HepG2 (cell line): ENCODE measurements around the gene DAAM1. TPM values are rescaled to one million over a fixed set of nuclear protein-coding genes. Genes with fewer than 3 reads are reported as not detected.

Source experiments
- CENPBD1 ChIP-seq: sonication (generic); formaldehyde crosslinking; IDR thresholded peaks from 2 replicates; pipeline ENCODE4 v1.8.0; 2022; ENCODE audit warnings: missing genetic modification reagents, low read depth, mild to moderate bottlenecking, borderline replicate concordance
- SKIL ChIP-seq: sonication (generic); formaldehyde crosslinking; IDR thresholded peaks from 2 replicates; pipeline ENCODE4 v1.8.0; 2022; ENCODE audit warnings: missing genetic modification reagents, mild to moderate bottlenecking, moderate library complexity, borderline replicate concordance
- ZNF605 ChIP-seq: sonication (generic); formaldehyde crosslinking; IDR thresholded peaks from 2 replicates; pipeline ENCODE4 v1.8.0; 2022; ENCODE audit warnings: mild to moderate bottlenecking, missing genetic modification reagents
- polyA plus RNA-seq, 8 experiments: library from polyadenylated mRNA; depleted of rRNA in 3 of 8; stranded (reverse) in 7 of 8; unstranded in 1 of 8; fragments of >200 nt; fragmentation: Illumina TruSeq in 4 of 8; extraction: Trizol in 4 of 8; gene quantifications; 2 replicates each; pipeline versions ENCODE4 v1.2.1 to v1.2.3, GENCODE V29; 2011 to 2016; ENCODE audit warnings: low read depth in 4 of 8, missing spikeins in 1 of 8, mixed read lengths in 1 of 8; ENCODE audit not compliant: insufficient read depth in 1 of 8
- total RNA-seq, 5 experiments: library from RNA; depleted of rRNA; stranded (reverse); fragments of >200 nt; fragmentation: Illumina TruSeq; extraction: Trizol; gene quantifications; 2 replicates each; pipeline ENCODE4 v1.2.3, GENCODE V29; 2016; ENCODE audit warnings: low read depth in 1 of 5
- TF ChIP-seq, protein P1 (sequence below), 2 experiments: sonication (generic) in 1 of 2; formaldehyde crosslinking in 1 of 2; IDR thresholded peaks; 2 replicates each; pipeline versions ENCODE4 v1.6.1 to v1.9.0; 2014 to 2022; ENCODE audit warnings: antibody characterized with exemption in 1 of 2, borderline replicate concordance in 1 of 2, inconsistent platforms in 1 of 2, low read depth in 1 of 2, missing genetic modification reagents in 1 of 2

The DAAM1 gene
- total and polyA plus RNA-seq, 2 of the 13 experiments (the other 11 are each of a cell fraction or from before 2014, with no cell fraction given) = 10.9 to 24.5 TPM

- TF ChIP-seq, protein P1, sequence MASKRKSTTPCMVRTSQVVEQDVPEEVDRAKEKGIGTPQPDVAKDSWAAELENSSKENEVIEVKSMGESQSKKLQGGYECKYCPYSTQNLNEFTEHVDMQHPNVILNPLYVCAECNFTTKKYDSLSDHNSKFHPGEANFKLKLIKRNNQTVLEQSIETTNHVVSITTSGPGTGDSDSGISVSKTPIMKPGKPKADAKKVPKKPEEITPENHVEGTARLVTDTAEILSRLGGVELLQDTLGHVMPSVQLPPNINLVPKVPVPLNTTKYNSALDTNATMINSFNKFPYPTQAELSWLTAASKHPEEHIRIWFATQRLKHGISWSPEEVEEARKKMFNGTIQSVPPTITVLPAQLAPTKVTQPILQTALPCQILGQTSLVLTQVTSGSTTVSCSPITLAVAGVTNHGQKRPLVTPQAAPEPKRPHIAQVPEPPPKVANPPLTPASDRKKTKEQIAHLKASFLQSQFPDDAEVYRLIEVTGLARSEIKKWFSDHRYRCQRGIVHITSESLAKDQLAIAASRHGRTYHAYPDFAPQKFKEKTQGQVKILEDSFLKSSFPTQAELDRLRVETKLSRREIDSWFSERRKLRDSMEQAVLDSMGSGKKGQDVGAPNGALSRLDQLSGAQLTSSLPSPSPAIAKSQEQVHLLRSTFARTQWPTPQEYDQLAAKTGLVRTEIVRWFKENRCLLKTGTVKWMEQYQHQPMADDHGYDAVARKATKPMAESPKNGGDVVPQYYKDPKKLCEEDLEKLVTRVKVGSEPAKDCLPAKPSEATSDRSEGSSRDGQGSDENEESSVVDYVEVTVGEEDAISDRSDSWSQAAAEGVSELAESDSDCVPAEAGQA (IDR thresholded peaks at IDR 0.05; ENCODE audit: low read depth) = no peak
- TF ChIP-seq, protein P1 (CRISPR knock-in tag; IDR thresholded peaks at IDR 0.05; ENCODE audit: borderline replicate concordance) = no peak
- TF ChIP-seq ZNF605 (CRISPR knock-in tag) = no peak
- TF ChIP-seq SKIL (CRISPR knock-in tag) = no peak
- TF ChIP-seq CENPBD1 (CRISPR knock-in tag) = no peak
These were observed 122.2 kb downstream of the DAAM1 start (continued) for GRCh38 chr14:59310633-59311032.
